AG09319 (cell line): ENCODE measurements around the gene BCAS3.

Source experiments
- DNase-seq: peaks from one replicate; pipeline ENCODE4 v3.0.0-alpha.2; 2010; ENCODE audit warnings: low read depth; ENCODE audit errors: extremely low read depth
- CTCF ChIP-seq: IDR thresholded peaks from 2 replicates; pipeline ENCODE4 v1.5.1; 2011; ENCODE audit warnings: low read depth, mild to moderate bottlenecking, inconsistent platforms, low read length, moderate library complexity

Gene BCAS3

GRCh38 chr17:61149106-61149825, 471.6 kb downstream of the BCAS3 start:
- DNase-seq, result no peak
- TF ChIP-seq CTCF, result no peak

- no peak for DNase-seq
- TF ChIP-seq CTCF, result no peak
These were observed 472.3 kb downstream of the BCAS3 start for GRCh38 chr17:61149862-61150362.

GRCh38 chr17:61150686-61151299, 473.1 kb downstream of the BCAS3 start:
- TF ChIP-seq CTCF, result no peak
- DNase-seq, result no peak

- TF ChIP-seq CTCF, result no peak
- no peak for DNase-seq
These were observed 475.2 kb downstream of the BCAS3 start for GRCh38 chr17:61152898-61153297.

- DNase-seq, result no peak
- no peak for TF ChIP-seq CTCF
These were observed 478.1 kb downstream of the BCAS3 start for GRCh38 chr17:61155590-61156237.

GRCh38 chr17:61157246-61157886, 479.7 kb downstream of the BCAS3 start:
- TF ChIP-seq CTCF, result no peak; the same call in none of the 2 replicates
- DNase-seq, result peak; percentile 61
